Measurements from ENCODE around the gene CHST8.

GRCh38 chr19:33726756-33727155 lies 105.0 kb downstream of the CHST8 start:
- TF ChIP-seq GATA2 (IDR thresholded peaks at IDR 0.05; ENCODE audit: low read depth, low read length) = no peak
- TF ChIP-seq GATA3 (IDR thresholded peaks at IDR 0.05; ENCODE audit: low read depth, low read length) = no peak
